Subcutaneous adipose tissue (tissue), 4 donors: ENCODE data around the gene GID4. TPM values are rescaled to one million over a fixed set of nuclear protein-coding genes. Genes with fewer than 3 reads are reported as not detected.

Experiments
- CTCF ChIP-seq: fragments of 450-650 bp; IDR thresholded peaks from one replicate; pipeline ENCODE4 v1.5.1; 2016; ENCODE audit warnings: low read depth, mild to moderate bottlenecking, control low read depth, antibody characterized with exemption, moderate library complexity
- total RNA-seq, 4 donors: library from RNA; depleted of rRNA; stranded (reverse); fragments of >200 nt; gene quantifications; one replicate each; pipeline ENCODE4 v1.1.0, GENCODE V29; 2016

Gene GID4
- total RNA-seq, 4 donors from 2014 or later: 17.0 to 29.8 (median 19.2) TPM

GRCh38 chr17:18069101-18069500 is 29.9 kb downstream of the GID4 start:
- no peak for TF ChIP-seq CTCF

DNA sequence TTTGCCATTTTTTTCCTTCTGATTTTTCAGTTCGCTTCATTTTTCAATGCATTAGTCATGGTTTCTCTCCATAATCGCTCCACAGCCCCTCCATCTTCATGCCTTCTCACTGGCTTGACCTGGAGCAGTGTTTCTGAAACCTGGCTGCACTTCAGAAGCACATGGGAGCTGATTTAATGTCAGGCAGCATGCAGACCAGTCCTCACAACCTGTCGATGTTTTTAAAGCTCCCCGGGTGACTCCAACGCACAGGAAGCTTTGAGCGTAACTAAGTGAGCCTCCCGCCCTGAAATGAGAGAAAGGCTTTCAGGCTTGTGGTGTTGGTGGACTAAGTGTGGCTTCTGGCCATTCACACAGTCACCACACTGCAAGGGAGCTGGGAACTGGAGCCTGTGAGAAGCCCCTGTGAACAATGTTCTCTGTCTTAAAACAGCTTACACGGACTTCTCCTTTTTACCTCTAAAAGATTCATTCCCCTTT is 31.7 kb downstream of the GID4 start:
- TF ChIP-seq CTCF: no peak

GRCh38 chr17:18071751-18072150 is 32.5 kb downstream of the GID4 start:
- no peak for TF ChIP-seq CTCF

DNA sequence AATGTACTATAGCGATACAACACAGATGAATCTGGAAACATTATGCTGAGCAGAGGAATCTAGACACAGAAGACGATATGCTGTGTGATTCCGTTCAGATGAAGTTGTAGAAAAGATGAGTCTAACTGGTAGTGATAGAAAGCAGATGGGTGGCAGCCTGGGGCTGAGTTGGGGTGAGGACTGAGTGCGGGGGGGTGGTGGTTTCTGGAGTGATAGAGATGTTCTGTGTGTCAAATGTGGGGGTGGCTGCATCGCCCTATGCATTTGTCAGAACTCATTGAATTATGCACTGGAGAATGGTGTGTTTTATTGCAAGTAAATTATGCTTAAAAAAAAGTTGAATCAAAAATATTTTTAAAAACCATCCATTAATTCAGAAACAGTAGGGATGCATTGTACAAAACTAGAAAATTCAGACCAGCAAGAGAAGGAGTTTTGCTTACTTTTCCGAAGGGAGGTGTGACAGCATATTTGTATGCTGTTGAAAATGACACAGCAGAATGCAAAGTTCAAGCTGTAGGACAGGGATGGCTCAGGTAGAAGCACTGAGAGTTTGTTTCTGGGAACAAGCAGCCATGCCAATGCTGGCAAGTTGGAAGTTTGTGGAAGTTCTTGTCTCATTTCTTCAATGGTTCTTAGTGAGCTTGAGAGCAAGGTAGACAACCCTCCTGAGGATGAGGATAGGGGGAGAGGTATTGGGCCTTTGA is 35.5 kb downstream of the GID4 start:
- TF ChIP-seq CTCF: no peak

DNA sequence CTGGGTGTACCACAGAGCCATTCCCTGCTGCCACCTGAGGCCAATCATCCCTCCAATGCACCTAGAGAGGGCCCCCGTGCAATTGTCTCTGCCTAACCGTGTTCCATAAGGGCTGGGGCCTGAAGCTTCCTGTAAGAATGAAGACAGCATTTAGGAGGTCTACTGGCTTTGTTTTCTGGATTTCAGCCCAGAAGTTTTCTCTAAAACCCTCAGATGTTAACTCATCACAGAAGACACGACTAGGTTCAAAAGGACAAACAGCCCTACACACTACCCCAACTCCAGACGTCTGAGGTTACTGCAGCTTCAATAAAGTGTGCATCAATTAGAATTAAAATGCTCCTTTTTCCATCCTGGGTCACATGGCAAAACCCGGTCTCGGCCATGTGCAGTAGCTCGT is 37.7 kb downstream of the GID4 start:
- TF ChIP-seq CTCF: no peak

GRCh38 chr17:18079543-18079942 is 40.3 kb downstream of the GID4 start:
- TF ChIP-seq CTCF: no peak

DNA sequence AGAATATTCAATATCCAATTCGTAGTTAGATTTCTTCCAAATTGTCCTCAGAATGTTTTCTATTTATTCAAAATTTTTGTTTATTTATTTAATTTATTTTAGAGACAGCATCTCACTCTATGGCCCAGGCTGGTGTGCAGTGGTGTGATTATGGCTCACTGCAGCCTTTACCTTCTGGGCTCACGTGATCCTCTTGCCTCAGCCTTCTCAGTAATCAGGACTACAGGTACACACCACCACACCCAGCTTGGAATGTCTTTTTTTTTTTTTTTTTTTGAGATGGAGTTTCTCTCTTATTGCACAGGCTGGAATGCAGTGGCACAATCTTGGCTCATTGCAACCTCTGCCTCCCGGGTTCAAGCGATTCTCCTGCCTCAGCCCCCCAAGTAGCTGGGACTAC is 45.0 kb downstream of the GID4 start:
- no peak for TF ChIP-seq CTCF
